ENCODE data around the gene SYTL3. TPM values are rescaled to one million over a fixed set of nuclear protein-coding genes. Genes with fewer than 3 reads are reported as not detected.

The SYTL3 gene
- polyA plus RNA-seq, 1 of the 3 experiments (the other 2 are of a cell fraction), result 2.3 TPM

DNA sequence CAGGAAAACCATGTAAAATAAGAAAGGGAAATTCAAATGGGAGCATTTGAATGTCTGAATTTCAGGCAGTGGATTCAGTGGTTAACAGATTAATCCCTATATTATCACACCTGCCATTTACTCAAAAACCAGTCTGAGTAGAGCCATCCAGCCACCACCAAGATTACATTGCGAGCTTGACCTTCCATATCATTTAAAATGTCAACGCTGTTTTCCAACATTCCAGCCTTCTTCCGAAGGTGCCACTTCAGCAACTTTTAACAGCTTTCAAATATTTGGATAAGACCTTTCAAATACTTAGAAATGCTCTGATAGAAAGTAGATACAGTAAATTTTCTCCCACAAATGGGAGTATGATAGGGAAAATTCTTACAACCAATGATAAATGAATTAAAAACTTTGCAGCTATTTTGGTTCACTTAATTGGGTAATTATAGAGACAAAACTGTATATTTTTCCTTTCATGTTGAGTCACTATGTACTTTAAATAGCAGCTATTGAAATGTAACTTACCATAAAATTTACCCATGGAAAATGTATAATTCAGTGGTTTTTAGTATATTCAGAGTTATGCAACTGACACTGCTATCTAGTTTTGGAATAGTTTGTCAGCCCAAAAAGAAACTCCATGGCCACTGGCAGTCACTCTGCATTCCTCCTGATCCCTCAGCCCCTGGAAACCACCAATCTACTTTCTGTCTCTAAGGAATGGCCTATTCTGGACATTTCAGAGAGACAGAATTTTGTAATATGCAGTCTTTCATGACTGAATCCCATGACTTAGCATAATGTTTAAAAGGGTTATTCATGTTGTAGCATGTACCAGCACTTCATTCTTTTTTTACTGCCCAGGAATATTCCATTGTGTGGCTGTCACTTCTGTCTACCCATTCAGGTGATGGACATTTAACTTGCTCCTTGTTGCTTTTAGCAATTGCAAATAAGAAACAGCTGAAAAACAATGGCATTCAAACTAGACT lies 147.8 kb downstream of the SYTL3 start:
- ChIA-PET CTCF (interaction anchor here (1.3 to 2.2 kb wide), 4 partner anchors 12 to 79 kb away, joined by 3 to 7 read pairs (median 4); no protein-coding TSS in a partner anchor), POLR2A (no interaction called here)
- H3K9ac ChIP-seq, result no peak overlapping the region
- no peaks in the 10 kb centered on the region for H3K9me2 ChIP-seq
- H3K27ac ChIP-seq (ENCODE audit: low read depth in 2 of 2, low read length in 1 of 2), result peak overlapping the region; percentile 20 to 97; a peak in 3 of 4 replicates
- H3K36me3 ChIP-seq (replicated peaks in 1 of 2; ENCODE audit: control insufficient read depth in 1 of 2, insufficient read depth in 2 of 2, low read length in 1 of 2), result no peaks in the 10 kb centered on the region
- H3K9me3 ChIP-seq, result no peaks in the 10 kb centered on the region
- peak overlapping the region; percentile 10; the same call in 1 of the 2 replicates for H3K4me2 ChIP-seq
- 94% methylated on average over 3 of the region's 3 CpGs for WGBS (ENCODE audit: low lambda C conversion rate)
- peaks cover 50% of the 10 kb centered on the region for H4K20me1 ChIP-seq (ENCODE audit: insufficient read depth)
- DNase-seq, result no peak
- peaks cover 12% of the 10 kb centered on the region for H3F3A ChIP-seq (replicated peaks; ENCODE audit: insufficient read depth)
- H3K4me3 ChIP-seq (ENCODE audit: low read depth in 2 of 2, low read length in 1 of 2), result no peak overlapping the region
- peaks cover 28 to 32% of the 10 kb centered on the region in 2 experiments; a peak in 3 of 4 replicates for H3K4me1 ChIP-seq (ENCODE audit: control insufficient read depth in 1 of 2, insufficient read depth in 2 of 2, low read depth in 1 of 2, low read length in 1 of 2)
- peaks cover 100% of the 10 kb centered on the region for H3K79me2 ChIP-seq (ENCODE audit: insufficient read depth)
- H2AFZ ChIP-seq (ENCODE audit: low read depth), result no peak overlapping the region
- TF ChIP-seq, protein P1, sequence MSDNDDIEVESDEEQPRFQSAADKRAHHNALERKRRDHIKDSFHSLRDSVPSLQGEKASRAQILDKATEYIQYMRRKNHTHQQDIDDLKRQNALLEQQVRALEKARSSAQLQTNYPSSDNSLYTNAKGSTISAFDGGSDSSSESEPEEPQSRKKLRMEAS (IDR thresholded peaks at IDR 0.05; ENCODE audit: low read depth), result no peak
- TF ChIP-seq GATA2 (CRISPR knock-in tag; IDR thresholded peaks at IDR 0.05), result no peak
- TF ChIP-seq RCOR1 (IDR thresholded peaks at IDR 0.05; ENCODE audit: low read length), result no peak
- no peak for TF ChIP-seq CHD2 (IDR thresholded peaks at IDR 0.05; ENCODE audit: low read length, partially characterized antibody)
- no peak for TF ChIP-seq EP300 (IDR thresholded peaks at IDR 0.05; ENCODE audit: borderline replicate concordance in 1 of 2, low read depth in 1 of 2, low read length in 1 of 2)
- TF ChIP-seq, protein P2, sequence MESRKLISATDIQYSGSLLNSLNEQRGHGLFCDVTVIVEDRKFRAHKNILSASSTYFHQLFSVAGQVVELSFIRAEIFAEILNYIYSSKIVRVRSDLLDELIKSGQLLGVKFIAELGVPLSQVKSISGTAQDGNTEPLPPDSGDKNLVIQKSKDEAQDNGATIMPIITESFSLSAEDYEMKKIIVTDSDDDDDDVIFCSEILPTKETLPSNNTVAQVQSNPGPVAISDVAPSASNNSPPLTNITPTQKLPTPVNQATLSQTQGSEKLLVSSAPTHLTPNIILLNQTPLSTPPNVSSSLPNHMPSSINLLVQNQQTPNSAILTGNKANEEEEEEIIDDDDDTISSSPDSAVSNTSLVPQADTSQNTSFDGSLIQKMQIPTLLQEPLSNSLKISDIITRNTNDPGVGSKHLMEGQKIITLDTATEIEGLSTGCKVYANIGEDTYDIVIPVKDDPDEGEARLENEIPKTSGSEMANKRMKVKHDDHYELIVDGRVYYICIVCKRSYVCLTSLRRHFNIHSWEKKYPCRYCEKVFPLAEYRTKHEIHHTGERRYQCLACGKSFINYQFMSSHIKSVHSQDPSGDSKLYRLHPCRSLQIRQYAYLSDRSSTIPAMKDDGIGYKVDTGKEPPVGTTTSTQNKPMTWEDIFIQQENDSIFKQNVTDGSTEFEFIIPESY (IDR thresholded peaks at IDR 0.05; ENCODE audit: borderline replicate concordance, low read depth), result no peak
- H3K27me3 ChIP-seq (ENCODE audit: insufficient read depth), result no peaks in the 10 kb centered on the region

DNA sequence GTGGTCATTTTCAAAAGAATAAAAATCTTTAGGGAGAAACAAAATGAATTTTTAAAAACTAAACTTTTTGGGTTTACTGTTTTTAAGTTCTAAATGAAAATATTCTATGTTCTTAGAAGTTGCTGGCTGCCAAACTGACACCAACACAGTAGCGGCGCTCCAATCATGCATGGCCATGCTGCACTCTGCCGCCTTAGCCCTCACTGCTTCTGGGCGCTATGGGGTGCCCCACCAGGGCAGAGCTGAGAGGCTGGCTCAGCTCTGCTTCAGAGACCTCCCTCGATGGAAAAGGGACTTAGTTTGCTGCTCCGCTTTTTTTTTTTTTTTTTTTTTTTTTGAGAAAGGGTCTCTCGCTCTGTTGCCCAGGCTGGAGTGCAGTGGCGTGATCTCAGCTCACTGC lies 148.5 kb downstream of the SYTL3 start:
- no peak for TF ChIP-seq RXRA (IDR thresholded peaks at IDR 0.05; ENCODE audit: borderline replicate concordance, low read depth)
- TF ChIP-seq, protein P1 (IDR thresholded peaks at IDR 0.05; ENCODE audit: low read depth), result no peak
- TF ChIP-seq, protein P3, sequence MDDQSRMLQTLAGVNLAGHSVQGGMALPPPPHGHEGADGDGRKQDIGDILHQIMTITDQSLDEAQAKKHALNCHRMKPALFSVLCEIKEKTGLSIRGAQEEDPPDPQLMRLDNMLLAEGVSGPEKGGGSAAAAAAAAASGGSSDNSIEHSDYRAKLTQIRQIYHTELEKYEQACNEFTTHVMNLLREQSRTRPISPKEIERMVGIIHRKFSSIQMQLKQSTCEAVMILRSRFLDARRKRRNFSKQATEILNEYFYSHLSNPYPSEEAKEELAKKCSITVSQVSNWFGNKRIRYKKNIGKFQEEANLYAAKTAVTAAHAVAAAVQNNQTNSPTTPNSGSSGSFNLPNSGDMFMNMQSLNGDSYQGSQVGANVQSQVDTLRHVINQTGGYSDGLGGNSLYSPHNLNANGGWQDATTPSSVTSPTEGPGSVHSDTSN (IDR thresholded peaks at IDR 0.05), result no peak
- no peak for TF ChIP-seq NRF1 (IDR thresholded peaks at IDR 0.05; ENCODE audit: low read depth, low read length)
- ChIA-PET CTCF (interaction anchor here (1.3 to 2.2 kb wide), 4 partner anchors 9 to 80 kb away, joined by 3 to 7 read pairs (median 4); no protein-coding TSS in a partner anchor), POLR2A (no interaction called here)
- H3K4me2 ChIP-seq, result 0 out of 2 replicates have a peak overlapping the region, but pooled peaks have one; percentile 10
- no peak overlapping the region for H2AFZ ChIP-seq (ENCODE audit: low read depth)
- H4K20me1 ChIP-seq (ENCODE audit: insufficient read depth), result peaks cover 43% of the 10 kb centered on the region
- H3K27ac ChIP-seq (ENCODE audit: low read depth in 2 of 2, low read length in 1 of 2), result peak overlapping the region; percentile 20 to 97; a peak in 3 of 4 replicates
- H3K27me3 ChIP-seq (ENCODE audit: insufficient read depth), result no peaks in the 10 kb centered on the region
- H3K4me1 ChIP-seq (ENCODE audit: control insufficient read depth in 1 of 2, insufficient read depth in 2 of 2, low read depth in 1 of 2, low read length in 1 of 2), result peaks cover 28 to 32% of the 10 kb centered on the region in 2 experiments; a peak in 3 of 4 replicates
- 91% methylated on average over 8 of the region's 8 CpGs for WGBS (ENCODE audit: low lambda C conversion rate)
- H3F3A ChIP-seq (replicated peaks; ENCODE audit: insufficient read depth), result peaks cover 12% of the 10 kb centered on the region
- H3K4me3 ChIP-seq (ENCODE audit: low read depth in 2 of 2, low read length in 1 of 2), result no peak overlapping the region
- no peaks in the 10 kb centered on the region for H3K9me2 ChIP-seq
- peaks cover 100% of the 10 kb centered on the region for H3K79me2 ChIP-seq (ENCODE audit: insufficient read depth)
- no peaks in the 10 kb centered on the region for H3K36me3 ChIP-seq (replicated peaks in 1 of 2; ENCODE audit: control insufficient read depth in 1 of 2, insufficient read depth in 2 of 2, low read length in 1 of 2)
- H3K9ac ChIP-seq, result no peak overlapping the region
- no peak for DNase-seq
- H3K9me3 ChIP-seq, result no peaks in the 10 kb centered on the region
